ENCODE measurements around the gene PDE4B.

PDE4B gene

DNA sequence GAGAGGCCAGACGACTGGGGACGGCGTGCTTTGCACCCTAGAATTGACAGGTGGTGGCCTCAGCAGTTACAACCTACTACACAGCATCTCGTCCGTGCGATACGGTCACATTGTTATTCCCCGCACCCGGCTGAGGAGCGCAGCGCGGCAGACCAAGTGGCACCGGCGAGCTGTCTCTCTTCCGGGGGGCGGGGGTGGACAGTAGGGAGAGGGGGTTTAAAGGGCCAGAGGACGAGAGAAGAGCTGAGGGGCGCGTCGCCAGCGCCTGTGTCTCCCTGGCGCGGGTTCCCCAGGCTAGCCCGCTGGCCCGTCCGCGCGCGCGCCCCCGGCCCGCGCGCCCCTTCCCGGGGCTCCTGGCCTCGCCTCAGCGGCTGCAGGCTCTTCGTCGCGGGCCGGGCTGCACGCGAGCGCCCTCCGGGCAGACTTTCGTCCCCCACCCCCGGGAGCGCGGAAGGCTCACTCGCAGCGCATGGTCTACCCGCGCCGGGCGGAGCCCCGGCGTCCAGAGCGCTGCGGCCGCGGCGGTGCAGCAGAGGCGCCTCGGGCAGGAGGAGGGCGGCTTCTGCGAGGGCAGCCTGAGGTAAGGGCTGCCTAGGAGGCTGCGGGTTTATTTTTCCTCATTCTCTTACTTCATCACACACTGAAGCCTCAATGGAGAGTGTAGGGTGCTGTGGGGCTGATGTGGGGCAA lies at the start of gene PDE4B:
Gene PDE4B (plus strand): TSS at position 227 of the 690 bp plus-strand sequence.
- DNase-seq (ENCODE audit: low read depth in 2 of 2), result no peak

DNA sequence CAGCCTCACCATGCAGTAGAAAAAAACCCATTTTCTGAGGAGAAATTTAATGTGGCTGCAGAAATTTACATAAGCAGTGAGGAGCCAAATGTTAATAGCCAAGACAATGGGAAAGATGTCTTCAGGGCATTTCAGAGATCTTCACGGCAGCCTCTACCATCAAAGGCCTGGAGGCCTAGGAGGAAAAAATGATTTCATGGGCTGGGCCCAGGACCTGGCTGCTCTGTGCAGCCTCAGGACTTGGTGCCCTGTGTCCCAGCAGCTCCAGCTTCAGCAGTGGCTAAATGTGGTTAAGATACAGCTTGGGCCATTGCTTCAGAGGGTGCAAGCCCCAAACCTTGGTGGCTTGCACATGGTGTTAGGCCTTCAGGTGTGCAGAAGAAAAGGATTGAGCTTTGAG lies 48.0 kb upstream of the PDE4B start:
- no peak for DNase-seq (ENCODE audit: low read depth in 2 of 2)

DNA sequence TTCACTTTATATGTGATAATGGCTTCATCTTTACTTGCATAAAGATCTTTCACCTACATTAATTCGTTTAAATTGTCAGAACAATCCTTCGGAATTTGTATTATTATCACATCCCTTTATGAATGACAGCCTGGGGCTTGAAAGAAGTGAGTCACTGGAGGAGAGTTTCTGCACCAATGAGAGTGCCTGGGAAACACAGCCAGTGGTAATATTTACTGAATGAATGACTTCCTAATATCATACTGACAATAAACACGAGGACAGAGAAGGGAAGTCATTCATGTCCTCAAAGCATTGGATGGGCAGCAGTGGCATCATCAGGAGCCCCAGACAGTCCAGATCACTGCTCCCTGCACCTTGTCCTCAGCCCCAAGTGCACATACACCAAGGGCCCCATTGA lies 40.7 kb upstream of the PDE4B start:
- DNase-seq (ENCODE audit: low read depth in 2 of 2), result no peak

DNA sequence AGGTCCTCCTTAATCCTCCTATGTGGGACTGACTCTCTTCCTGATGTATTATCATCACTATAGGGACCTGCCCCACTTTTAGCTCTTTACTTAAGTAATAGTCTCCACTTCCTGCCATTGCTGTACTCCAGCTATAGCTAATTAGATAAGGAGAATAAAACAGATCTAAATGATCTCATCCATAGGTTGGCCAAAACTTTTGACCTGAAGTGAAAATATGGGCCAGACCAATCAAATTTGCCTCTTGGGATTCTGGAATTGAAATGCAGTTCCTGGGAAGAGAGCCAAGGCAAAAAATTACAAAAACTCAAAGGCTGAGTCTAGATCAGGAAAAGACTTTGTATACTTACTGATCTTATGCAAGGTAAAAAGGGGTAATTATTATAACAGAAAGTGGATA lies 36.1 kb upstream of the PDE4B start:
- DNase-seq (ENCODE audit: low read depth in 2 of 2), result no peak

DNA sequence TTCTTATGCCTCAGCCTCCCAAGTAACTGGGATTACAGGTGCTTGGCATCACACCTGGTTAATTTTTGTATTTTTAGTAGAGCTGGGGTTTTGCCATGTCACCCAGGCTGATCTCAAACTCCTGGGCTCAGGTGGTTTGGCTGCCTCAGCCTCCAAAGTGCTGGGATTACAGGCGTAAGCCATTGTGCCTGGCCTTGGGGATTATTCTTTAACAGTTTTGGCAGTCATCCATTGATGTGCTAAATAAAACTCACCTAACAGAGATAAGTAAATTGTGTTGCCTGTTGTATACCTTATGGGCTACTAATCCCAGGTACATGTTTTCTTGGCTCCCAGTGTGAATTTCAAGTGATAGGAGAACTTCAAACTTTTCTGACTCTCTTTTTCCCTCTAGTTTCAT lies 35.2 kb upstream of the PDE4B start:
- no peak for DNase-seq (ENCODE audit: low read depth in 2 of 2)

DNA sequence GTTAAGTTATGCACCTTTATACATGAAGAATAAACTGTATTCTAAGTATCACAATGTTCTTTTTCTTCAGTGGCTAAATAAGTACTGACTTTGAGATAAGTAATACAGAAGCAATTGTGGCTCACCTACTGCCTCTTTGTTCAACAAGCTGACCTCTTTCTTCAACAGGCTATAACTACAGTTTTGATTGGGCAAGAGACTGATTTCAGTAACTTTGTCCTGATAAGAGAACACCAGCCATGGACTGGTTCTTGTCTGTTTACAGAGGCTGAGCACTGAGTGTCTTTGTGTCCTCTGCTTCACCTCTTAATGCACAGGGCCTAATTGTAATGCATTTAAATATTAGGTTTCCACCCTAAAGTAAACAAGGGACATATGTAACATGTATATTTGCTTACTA lies 34.6 kb upstream of the PDE4B start:
- no peak for DNase-seq (ENCODE audit: low read depth in 2 of 2)

DNA sequence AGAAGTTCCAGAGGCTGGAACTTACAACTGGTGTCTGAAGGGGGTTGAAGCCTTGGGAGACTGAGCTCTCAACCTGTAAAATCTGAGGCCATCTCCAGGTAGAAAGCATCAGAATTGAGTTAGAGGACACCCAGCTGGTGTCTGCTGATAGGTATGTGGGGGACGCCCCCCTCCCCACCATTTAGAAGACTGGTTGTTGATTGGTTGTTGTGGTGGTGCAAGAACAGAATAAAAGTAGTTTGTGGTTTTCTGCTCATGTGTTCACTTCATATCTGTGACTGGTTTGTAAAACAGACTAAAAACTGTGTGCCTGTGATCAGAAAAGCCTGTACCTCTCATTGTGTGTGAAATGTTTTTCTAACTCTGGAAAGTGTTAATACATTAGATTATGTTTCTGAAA lies 33.2 kb upstream of the PDE4B start:
- no peak for DNase-seq (ENCODE audit: low read depth in 2 of 2)

DNA sequence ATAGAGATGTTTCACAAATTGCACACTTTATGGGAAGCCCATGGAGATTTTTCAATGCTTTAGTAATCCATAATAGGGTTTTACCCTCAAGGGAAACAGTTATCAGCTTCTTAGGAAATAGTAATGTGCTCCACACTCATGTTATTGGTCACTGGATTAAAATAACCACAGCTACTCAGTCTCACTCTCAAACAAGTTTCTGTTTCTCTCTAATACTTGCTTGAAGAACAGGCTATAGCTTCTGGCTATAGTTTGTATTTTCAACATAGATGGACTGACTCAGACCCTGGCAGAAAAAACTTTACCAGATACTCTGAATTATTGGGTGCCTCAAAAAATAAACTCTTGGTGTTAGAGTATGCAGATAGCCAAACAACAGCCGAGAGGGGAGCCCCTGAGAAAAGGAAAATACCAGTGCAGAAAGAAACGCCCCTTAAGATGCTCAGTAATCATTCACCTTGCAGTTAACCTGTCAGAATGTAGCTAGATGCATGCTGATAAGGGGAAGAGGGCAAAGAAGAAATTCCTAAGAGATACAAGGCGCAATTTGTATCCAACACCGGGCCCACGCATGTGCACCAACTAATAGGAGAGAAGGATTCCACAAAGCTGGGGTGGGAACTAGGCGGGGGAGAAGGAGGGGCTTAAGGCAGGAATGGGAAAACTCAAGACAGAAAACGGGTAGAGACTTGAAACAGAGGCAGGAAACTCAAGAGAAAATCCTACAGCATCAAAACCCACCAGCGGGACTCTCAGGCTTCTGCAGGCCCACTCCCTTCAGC lies 30.4 kb upstream of the PDE4B start:
- DNase-seq (ENCODE audit: low read depth in 2 of 2), result no peak

DNA sequence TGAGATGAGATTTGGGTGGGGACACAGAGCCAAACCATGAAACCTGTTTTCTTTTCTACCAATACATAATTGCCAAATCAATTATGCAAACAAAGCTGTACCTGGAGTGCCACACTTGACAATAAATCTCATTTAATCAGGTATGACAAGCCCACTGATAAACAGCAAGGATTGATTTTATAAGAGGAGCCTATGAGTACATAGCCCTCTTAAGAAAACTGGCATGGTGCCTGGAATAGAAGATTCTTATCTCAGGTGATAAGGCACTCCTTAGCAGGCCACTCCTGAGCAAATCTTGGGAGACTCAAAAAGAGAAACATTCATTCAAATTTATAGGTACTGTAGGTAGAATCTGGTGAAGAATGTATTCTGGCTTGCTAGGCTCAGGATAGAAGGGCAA lies 28.6 kb upstream of the PDE4B start:
- no peak for DNase-seq (ENCODE audit: low read depth in 2 of 2)

DNA sequence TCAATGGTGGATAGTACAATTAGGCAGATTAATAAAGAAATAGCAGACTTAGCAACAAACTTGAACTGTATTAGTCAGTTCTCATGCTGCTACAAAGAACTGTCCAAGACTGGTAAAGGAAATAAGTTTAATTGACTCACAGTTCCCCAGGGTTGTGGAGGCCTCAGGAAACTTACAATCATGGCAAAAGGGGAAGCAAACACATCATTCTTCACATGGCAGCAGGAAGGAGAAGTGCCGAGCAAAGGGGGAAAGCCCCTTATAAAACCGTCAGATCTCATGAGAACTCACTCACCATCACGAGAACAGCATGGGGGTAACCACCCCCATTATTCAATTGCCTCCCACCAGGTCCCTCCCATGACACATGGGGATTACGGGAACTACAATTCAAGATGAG lies 27.1 kb upstream of the PDE4B start:
- DNase-seq (ENCODE audit: low read depth in 2 of 2), result no peak

DNA sequence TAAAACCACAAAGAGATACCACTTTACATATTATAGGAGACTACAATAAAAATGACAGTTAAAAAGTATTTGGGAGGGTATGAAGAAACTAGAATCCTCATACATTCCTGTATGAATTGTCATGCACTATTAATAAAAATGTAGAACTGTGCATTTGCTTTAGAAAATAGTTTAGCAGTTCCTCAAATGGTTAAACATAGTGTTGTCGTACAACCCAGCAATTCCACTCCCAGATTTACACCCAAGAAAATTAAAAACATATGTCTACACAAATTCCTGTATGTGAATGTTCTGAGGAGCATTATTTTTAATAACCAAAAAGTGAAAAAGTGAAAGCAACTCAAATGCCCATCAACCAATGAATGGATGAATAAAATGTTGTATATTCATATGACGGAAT lies 23.1 kb upstream of the PDE4B start:
- DNase-seq (ENCODE audit: low read depth in 2 of 2), result no peak

DNA sequence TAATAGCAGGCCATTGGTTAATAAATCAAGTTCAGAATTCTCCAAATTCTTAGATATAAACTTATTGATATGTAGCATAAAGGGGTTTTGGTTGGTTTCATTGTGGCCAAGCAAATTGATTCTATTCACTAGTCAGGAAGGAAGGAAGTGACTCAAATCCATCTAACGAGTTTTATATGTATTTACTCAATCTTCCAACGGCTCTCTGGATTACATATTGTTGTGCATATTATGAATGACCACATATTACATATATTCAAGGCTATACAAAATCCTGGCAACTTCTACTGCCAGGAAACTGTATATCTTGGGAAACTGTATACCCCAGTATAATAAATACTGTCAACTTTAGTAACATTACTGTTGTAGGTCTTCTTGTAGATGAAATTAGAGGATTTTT lies 20.1 kb upstream of the PDE4B start:
- no peak for DNase-seq (ENCODE audit: low read depth in 2 of 2)

DNA sequence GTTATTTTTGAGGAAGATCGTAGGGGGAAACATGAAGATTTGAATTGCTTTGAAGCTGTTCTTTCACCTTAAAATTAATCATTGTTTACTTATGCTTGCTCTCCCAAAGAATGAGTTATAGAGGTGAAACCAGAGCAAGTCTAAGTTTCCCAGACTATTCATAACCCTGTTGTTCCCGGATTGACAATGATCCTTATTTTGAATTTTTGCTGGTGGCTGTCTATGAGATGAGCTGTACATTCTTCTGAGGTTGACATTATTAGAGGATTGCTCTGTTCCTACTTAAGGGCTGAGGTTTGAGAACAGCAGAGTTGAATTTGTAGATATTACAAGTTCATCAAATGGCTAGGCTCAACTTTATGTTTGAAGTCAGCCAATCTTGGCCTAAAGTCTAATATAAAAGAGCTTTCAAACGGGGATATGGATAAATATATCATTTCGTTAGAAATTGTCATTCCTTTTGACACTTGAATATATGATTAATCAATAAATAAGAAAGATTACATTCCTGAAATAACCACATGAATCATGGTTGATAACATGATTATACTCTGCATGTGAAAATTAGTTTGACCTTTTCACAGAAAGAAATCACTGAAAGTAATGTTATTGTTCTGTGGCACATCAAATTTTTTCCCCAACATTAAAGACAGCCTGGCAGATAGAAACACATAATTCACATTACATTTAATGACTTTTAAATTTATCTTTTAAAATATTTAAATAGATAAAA lies 19.1 kb upstream of the PDE4B start:
- no peak for DNase-seq (ENCODE audit: low read depth in 2 of 2)

DNA sequence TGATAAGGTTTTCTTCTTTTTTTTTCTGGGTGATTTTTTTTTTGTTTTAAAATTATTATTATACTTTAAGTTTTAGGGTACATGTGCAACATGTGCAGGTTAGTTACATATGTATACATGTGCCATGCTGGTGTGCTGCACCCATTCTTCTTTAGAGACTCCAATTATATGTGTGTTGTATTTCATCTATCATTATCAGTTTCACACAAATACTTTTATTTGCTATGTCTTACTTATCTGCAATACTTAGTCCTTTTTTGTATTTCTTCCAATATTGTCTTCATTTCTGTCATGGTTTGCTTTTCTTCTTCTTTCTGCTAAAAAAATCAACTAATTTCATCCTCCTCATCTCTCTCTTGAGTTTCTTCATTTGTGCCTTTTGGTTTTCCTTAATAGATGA lies 3.9 kb upstream of the PDE4B start:
- no peak for DNase-seq (ENCODE audit: low read depth in 2 of 2)

DNA sequence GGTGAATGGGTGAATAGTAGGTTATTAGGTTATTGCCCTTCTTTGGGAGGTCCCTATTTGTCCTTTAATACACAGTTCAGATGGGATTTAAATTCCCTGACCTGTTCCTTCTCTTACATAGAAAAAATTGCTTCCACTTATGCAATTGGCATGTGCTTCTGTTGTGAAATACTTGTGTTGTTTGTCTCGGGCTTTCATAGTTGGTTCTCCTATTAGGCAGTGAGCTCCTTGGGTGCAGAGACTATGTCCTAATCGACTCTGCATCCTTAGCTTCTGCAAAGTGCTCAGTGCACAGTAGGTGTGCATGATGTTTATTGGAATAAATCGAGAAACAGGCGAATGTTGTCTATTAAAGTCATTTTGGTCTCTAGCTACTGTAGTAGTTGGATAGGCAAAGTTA lies 1.3 kb upstream of the PDE4B start:
- DNase-seq (ENCODE audit: low read depth in 2 of 2), result no peak

DNA sequence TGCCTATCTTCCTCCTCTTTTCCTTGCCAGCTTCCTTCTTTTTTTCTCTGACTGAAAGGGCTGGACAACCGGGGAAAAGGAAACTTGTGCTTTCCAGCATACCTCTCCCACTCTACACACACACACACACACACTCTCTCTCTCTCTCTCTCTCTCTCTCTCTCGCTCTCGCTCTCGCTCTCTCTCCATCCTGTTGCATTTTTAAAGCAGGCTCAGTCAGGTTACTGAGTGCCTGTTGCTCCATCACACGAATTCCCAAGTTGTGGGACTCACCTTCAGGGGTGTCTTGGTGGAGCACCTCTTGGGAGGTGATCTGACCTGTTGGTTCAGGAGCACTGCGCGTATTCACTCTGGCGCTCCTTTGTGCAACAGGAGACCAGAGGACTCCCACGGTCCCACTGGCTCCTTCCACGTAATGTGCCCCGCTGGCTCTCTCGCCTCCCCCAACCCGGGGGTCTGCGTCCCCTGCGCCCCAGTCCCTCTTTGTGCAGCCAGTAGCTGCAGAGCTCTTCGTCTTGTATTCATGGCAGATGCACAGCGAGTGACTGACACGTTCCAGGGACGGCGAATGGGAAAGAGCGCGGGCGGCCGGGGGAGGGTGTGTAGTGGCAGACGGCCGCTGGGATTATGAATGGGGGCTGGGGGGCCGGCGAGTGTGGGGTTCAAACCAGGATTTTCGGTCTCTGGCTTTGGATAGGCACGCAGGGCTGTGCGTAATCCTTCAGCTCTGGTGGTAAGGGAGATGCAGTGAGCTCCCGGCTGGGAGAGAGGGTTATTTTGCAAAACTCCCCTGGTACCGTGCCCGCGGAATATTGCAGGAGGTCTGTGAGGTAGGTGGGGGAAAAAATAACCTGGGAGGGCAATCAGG lies 660 bp upstream of the PDE4B start:
- no peak for DNase-seq (ENCODE audit: low read depth in 2 of 2)

DNA sequence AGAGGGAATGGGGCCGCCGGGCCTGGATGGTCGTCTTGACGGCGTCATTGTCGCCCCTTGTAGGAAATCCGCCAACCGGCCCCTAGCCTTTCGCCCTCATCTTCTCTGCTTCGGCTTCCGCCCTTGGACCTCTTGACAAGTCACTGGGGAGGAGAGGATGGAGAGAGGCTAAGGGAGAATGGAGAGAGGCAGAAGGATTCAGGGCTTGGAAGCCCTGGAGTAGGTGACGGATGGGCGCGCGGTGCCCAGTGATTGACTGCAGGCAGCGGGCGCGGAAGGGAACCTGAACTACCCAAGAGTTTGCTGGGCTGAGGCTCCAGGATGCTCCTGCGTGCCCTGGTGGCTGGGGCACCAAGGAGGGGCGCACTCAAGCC lies 651 bp downstream of the PDE4B start:
- DNase-seq (ENCODE audit: low read depth in 2 of 2), result no peak

DNA sequence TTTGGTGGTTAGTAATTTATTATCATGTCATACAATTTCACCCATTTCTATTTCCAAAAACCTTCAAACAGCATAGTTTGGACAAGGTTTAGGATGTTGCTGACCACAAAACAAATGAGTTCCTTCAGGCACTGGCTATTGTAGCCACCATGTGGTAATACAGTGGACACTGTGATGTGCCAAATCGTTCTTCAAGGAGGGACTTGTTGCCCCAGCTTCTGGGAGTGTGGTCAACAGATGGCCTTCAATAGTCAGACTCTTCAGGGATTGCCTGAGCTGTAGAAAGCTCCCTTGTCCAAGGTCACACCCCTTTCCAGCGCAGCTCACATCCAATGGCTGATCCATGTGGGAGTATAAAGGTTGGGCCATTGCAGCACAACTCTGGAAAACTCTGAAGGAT lies 2.6 kb downstream of the PDE4B start:
- no peak for DNase-seq (ENCODE audit: low read depth in 2 of 2)

DNA sequence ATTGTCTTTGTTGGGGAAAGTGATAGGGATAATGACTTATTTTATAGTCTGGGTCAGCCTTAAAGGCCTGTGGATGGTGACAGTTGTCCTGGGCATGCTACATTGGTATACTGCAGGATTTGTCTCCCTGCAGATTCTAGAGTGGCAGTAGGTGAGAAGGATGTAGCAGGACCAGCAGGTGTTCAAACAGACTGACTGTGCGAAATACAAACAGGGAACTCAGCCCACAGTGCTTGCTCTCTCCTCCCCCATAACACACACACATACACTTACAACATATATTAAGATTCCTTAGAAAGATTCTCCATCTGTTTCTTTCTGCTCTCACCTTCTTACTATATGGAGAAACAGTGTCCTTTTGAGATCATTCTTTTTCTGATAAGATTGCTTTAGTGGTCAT lies 6.9 kb downstream of the PDE4B start:
- DNase-seq (ENCODE audit: low read depth in 2 of 2), result no peak

DNA sequence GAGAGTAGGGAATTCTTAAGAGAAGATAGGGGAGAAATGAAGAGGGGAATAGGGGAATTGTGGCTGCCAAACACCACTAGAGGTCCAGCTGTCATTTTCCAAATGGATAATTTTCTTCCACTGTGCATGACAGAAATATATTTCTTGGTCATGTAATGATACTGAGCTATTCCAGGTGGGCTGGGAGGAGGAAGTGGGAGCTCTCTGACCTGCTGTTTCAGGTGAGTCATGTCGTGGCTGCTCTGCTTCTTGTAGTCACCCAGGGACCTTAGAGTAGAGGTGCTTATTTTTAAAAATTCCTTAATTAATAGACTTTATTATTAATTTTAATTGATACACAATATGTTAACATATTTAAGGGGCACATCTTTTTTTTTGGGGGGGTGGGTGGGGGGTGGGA lies 11.9 kb downstream of the PDE4B start:
- DNase-seq (ENCODE audit: low read depth in 2 of 2), result no peak

DNA sequence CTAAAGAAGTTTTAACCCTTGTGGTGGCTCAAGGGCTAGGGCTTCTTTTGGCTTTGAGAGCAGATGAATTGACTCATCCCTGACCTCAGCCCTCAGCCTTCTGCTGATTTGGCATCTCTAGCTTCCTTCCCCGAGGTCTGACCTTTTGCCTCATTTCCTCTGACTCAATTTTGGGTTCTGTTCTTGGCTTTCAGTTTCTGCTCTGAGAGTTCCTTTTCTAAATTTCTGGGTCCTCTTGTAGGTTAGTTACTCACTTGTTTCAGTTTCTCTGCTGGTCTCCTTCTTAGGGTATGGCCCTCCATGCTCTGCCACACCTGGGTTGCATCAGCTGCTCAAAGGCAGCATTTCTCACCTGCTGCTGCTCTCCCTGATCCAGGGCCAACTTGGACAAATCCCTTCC lies 19.4 kb downstream of the PDE4B start:
- DNase-seq (ENCODE audit: low read depth in 2 of 2), result no peak

DNA sequence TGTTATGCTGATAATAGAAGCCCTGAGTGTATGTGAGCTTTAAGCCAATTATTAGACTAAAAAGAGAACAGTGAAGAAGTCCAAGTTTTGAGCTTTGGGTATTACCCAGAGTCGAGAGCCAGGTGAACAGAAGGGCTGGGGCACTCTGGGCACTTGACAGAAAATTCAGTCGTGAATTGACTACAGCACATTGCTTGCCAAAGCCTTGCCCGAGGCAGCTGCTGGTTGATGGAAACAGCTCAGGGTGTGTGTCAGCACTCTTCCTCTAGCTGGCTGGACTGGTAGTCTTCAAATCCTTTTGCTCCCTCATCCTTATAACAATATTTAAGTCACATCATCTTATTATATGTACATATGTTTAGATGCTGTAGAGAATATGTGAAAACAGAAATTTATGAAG lies 21.3 kb downstream of the PDE4B start:
- DNase-seq (ENCODE audit: low read depth in 2 of 2), result no peak

Data from stimulated activated CD8-positive, alpha-beta memory T cell treated with anti-CD3 and anti-CD28 coated beads, Interleukin-15, amount 100 ng/mL, for 4 hours (primary cell).